CD4-positive, alpha-beta T cell (primary cell): ENCODE data around the gene CTBP1. TPM values are rescaled to one million over a fixed set of nuclear protein-coding genes. Genes with fewer than 3 reads are reported as not detected.

Experiments used
- ATAC-seq: fragments of 200-7000 bp; cut with Tn5 transposase; one replicate; pipeline ENCODE4 v1.10.0; 2022; ENCODE audit warnings: mild to moderate bottlenecking; ENCODE audit not compliant: poor library complexity
- CTCF ChIA-PET: fragments of 350-600 bp; sonication (Branson Sonifier 250); formaldehyde crosslinking; loops from one replicate; lab custom pipeline; 2021; ENCODE audit warnings: antibody characterized with exemption, inconsistent platforms; lab: Charles Lee
- POLR2A ChIA-PET: fragments of 350-600 bp; sonication (Branson Sonifier 250); formaldehyde crosslinking; loops from one replicate; lab custom pipeline; 2021; ENCODE audit warnings: antibody characterized with exemption, inconsistent platforms; lab: Charles Lee
- DNase-seq, 14 experiments: peaks; one replicate each; pipeline ENCODE4 v3.0.0-alpha.2; 2013 to 2020; ENCODE audit warnings: mixed read lengths in 2 of 14
- H3K27ac ChIP-seq, 2 donors: one replicate each; pipeline versions ENCODE4 v1.5.1 to v1.7.0; 2013; ENCODE audit warnings: low read length in 2 of 2, low read depth in 1 of 2, mild to moderate bottlenecking in 1 of 2
- H3K27me3 ChIP-seq, 2 experiments: 1 replicate in 1 of 2; 2 replicates in 1 of 2; pipeline versions ENCODE4 v1.6.1 to v1.7.0; 2013; ENCODE audit warnings: low read length in 2 of 2, control low read depth in 1 of 2, mild to moderate bottlenecking in 1 of 2, moderate library complexity in 1 of 2; ENCODE audit not compliant: insufficient read depth in 2 of 2, control insufficient read depth in 1 of 2
- H3K36me3 ChIP-seq: one replicate; pipeline ENCODE4 v1.6.1; 2013; ENCODE audit warnings: low read length, control low read depth; ENCODE audit not compliant: insufficient read depth
- H3K4me1 ChIP-seq: one replicate; pipeline ENCODE4 v1.6.1; 2013; ENCODE audit warnings: low read length, control low read depth; ENCODE audit not compliant: insufficient read depth
- H3K4me3 ChIP-seq: one replicate; pipeline ENCODE4 v1.5.1; 2013; ENCODE audit warnings: mild to moderate bottlenecking, low read length, moderate library complexity
- H3K9me3 ChIP-seq, 2 experiments: 1 replicate in 1 of 2; 2 replicates in 1 of 2; pipeline versions ENCODE4 v1.6.1 to v1.7.0; 2013; ENCODE audit warnings: low read length in 2 of 2, mild to moderate bottlenecking in 2 of 2, control low read depth in 1 of 2, moderate library complexity in 1 of 2; ENCODE audit not compliant: control insufficient read depth in 1 of 2, insufficient read depth in 1 of 2
- H3K27ac Mint-ChIP-seq: one replicate; pipeline ENCODE4 v1.8.0; 2020; ENCODE audit warnings: mixed read lengths
- H3K27me3 Mint-ChIP-seq: one replicate; pipeline ENCODE4 v1.8.0; 2021; ENCODE audit warnings: mixed read lengths
- H3K36me3 Mint-ChIP-seq: one replicate; pipeline ENCODE4 v1.8.0; 2021; ENCODE audit warnings: low read depth, mixed read lengths
- H3K4me1 Mint-ChIP-seq: one replicate; pipeline ENCODE4 v1.8.0; 2021; ENCODE audit warnings: low read depth, mixed read lengths
- H3K4me3 Mint-ChIP-seq: one replicate; pipeline ENCODE4 v1.8.0; 2020; ENCODE audit warnings: mild to moderate bottlenecking, mixed read lengths
- H3K9me3 Mint-ChIP-seq: one replicate; pipeline ENCODE4 v1.8.0; 2020; ENCODE audit warnings: mixed read lengths
- CTCF ChIP-seq: fragments of 200-600 bp; IDR thresholded peaks from one replicate; pipeline ENCODE4 v1.8.0; 2022; ENCODE audit warnings: antibody characterized with exemption, mild to moderate bottlenecking
- intact Hi-C, 2 experiments: fragments of 100-400 bp; cut with DNase I in 1 of 2; cut with micrococcal nuclease in 1 of 2; formaldehyde crosslinking; loops; one replicate each; pipeline versions ENCODE4 v1.15.1 to v1.9.0; 2023 to 2025; cut with DNase I, micrococcal nuclease
- total RNA-seq, 174 experiments: library from RNA in 2 of 174; stranded (reverse) in 2 of 174; gene quantifications; one replicate each; pipeline ENCODE4 v1.2.3 and lab custom pipeline; 2021 to 2026

Gene CTBP1
- total RNA-seq, 2 experiments from 2014 or later = 132 to 148 TPM

GRCh38 chr4:1164444-1164843 is 84.5 kb downstream of the CTBP1 start:
- CTCF ChIA-PET = interaction anchor here (1.3 kb wide), 1 partner anchor 103 kb away, joined by 5 read pairs; no protein-coding TSS in a partner anchor
- H3K27ac ChIP-seq = no peak overlapping the region
- intact Hi-C loops = no loop called here
- H3K27me3 ChIP-seq = peaks cover 0 to 3% of the 10 kb centered on the region in 2 experiments
- no peak for TF ChIP-seq CTCF
- H3K4me3 ChIP-seq = no peak overlapping the region
- peaks cover 4% of the 10 kb centered on the region for H3K27me3 Mint-ChIP-seq
- no peaks in the 10 kb centered on the region for H3K36me3 ChIP-seq
- H3K4me1 Mint-ChIP-seq = peaks cover 15% of the 10 kb centered on the region
- no peaks in the 10 kb centered on the region for H3K9me3 Mint-ChIP-seq
- POLR2A ChIA-PET = no interaction called here
- no peak overlapping the region for H3K27ac Mint-ChIP-seq
- H3K4me1 ChIP-seq = peaks cover 20% of the 10 kb centered on the region
- H3K36me3 Mint-ChIP-seq = no peaks in the 10 kb centered on the region
- ATAC-seq (no peak), DNase-seq (no peak)
- peaks cover 0 to 1% of the 10 kb centered on the region in 2 experiments for H3K9me3 ChIP-seq
- no peak overlapping the region for H3K4me3 Mint-ChIP-seq

GRCh38 chr4:1164040-1164439 is 84.9 kb downstream of the CTBP1 start:
- H3K27me3 ChIP-seq = peaks cover 0 to 2% of the 10 kb centered on the region in 2 experiments
- DNase-seq = no peak
- peaks cover 15% of the 10 kb centered on the region for H3K4me1 Mint-ChIP-seq
- intact Hi-C loops = no loop called here
- no peak overlapping the region for H3K27ac ChIP-seq
- no peak for TF ChIP-seq CTCF
- CTCF ChIA-PET = interaction anchor here (1.3 kb wide), 1 partner anchor 104 kb away, joined by 5 read pairs; no protein-coding TSS in a partner anchor
- H3K36me3 ChIP-seq = no peaks in the 10 kb centered on the region
- H3K9me3 ChIP-seq = no peaks in the 10 kb centered on the region
- peaks cover 20% of the 10 kb centered on the region for H3K4me1 ChIP-seq
- no peak overlapping the region for H3K4me3 ChIP-seq
- H3K27me3 Mint-ChIP-seq = peaks cover 4% of the 10 kb centered on the region
- no peak overlapping the region for H3K27ac Mint-ChIP-seq
- no peak overlapping the region for H3K4me3 Mint-ChIP-seq
- ATAC-seq = no peak
- H3K36me3 Mint-ChIP-seq = no peaks in the 10 kb centered on the region
- H3K9me3 Mint-ChIP-seq = no peaks in the 10 kb centered on the region
- POLR2A ChIA-PET = no interaction called here

Other genes starting within 250 kb of the CTBP1 start
- 10 to 100 TPM; 21.8 to 25.0 TPM for gene FGFRL1, start 237.5 kb downstream of the CTBP1 start, total RNA-seq
- gene RNF212, start 135.6 kb downstream of the CTBP1 start, total RNA-seq = 1 to 10 TPM; 5.6 to 8.3 TPM
- 10 to 100 TPM; 12.8 to 15.7 TPM for gene SPON2, start 76.5 kb downstream of the CTBP1 start, total RNA-seq
- gene MAEA, start 40.8 kb upstream of the CTBP1 start, total RNA-seq = 10 to 100 TPM; 61.5 to 63.2 TPM
- gene UVSSA, start 98.1 kb upstream of the CTBP1 start, total RNA-seq = 10 to 100 TPM; 31.1 to 33.1 TPM
- not detected for gene NKX1-1, start 157.3 kb upstream of the CTBP1 start, total RNA-seq